Thyroid gland (tissue), 4 donors: Measurements from ENCODE around the gene ASTL. TPM values are rescaled to one million over a fixed set of nuclear protein-coding genes. Genes with fewer than 3 reads are reported as not detected.

ENCODE experiments used
- DNase-seq, 2 donors: peaks; one replicate each; pipeline ENCODE4 v3.0.0-alpha.2; 2019
- H3K27ac ChIP-seq, 3 donors: fragments of 200-600 bp; sonication (generic); 1 replicate in 2 of 3; 2 replicates in 1 of 3; pipeline ENCODE4 v1.5.1; 2016 to 2019; ENCODE audit warnings: mild to moderate bottlenecking in 1 of 3, moderate library complexity in 1 of 3
- H3K27me3 ChIP-seq: fragments of 200-600 bp; sonication (generic); one replicate; pipeline ENCODE4 v1.5.1; 2019
- H3K36me3 ChIP-seq, 2 donors: fragments of 200-600 bp; sonication (generic); one replicate each; pipeline ENCODE4 v1.5.1; 2016 to 2019
- H3K4me1 ChIP-seq, 2 donors: fragments of 200-600 bp; sonication (generic); one replicate each; pipeline ENCODE4 v1.5.1; 2017 to 2019
- H3K4me3 ChIP-seq, 3 donors: fragments of 200-600 bp; sonication (generic); replicated peaks in 1 of 3; 1 replicate in 2 of 3; 2 replicates in 1 of 3; pipeline ENCODE4 v1.5.1; 2016; ENCODE audit warnings: mild to moderate bottlenecking in 1 of 3
- H3K9me3 ChIP-seq: fragments of 200-600 bp; sonication (generic); one replicate; pipeline ENCODE4 v1.5.1; 2017
- POLR2A ChIP-seq, 2 donors: fragments of 450-650 bp; IDR thresholded peaks; one replicate each; pipeline ENCODE4 v1.6.1; 2017; ENCODE audit warnings: antibody characterized with exemption in 2 of 2, mild to moderate bottlenecking in 2 of 2, moderate library complexity in 1 of 2
- WGBS, 2 donors: methylation state at CpG; one replicate each; pipeline ENCODE4 v1.1.5; 2017; 5-methylcytosine and 5-hydroxymethylcytosine counted together
- intact Hi-C: fragments of 100-400 bp; cut with DNase I; formaldehyde crosslinking; loops from one replicate; pipeline ENCODE4 v1.15.1; 2023
- total RNA-seq, 4 donors: library from RNA; depleted of rRNA; stranded (reverse); fragments of >200 nt; gene quantifications; one replicate each; pipeline ENCODE4 v1.2.3, GENCODE V29; 2016
- TF ChIP-seq, protein P1 (sequence below), 6 experiments: fragments of 200-600 bp in 3 of 6; fragments of 450-650 bp in 3 of 6; sonication (generic) in 3 of 6; IDR thresholded peaks; one replicate each; pipeline ENCODE4 v1.5.1; 2016 to 2019; ENCODE audit warnings: antibody characterized with exemption in 6 of 6, mild to moderate bottlenecking in 2 of 6, inconsistent platforms in 1 of 6, moderate library complexity in 1 of 6

The ASTL gene
- total RNA-seq, 4 donors from 2014 or later: not detected

DNA sequence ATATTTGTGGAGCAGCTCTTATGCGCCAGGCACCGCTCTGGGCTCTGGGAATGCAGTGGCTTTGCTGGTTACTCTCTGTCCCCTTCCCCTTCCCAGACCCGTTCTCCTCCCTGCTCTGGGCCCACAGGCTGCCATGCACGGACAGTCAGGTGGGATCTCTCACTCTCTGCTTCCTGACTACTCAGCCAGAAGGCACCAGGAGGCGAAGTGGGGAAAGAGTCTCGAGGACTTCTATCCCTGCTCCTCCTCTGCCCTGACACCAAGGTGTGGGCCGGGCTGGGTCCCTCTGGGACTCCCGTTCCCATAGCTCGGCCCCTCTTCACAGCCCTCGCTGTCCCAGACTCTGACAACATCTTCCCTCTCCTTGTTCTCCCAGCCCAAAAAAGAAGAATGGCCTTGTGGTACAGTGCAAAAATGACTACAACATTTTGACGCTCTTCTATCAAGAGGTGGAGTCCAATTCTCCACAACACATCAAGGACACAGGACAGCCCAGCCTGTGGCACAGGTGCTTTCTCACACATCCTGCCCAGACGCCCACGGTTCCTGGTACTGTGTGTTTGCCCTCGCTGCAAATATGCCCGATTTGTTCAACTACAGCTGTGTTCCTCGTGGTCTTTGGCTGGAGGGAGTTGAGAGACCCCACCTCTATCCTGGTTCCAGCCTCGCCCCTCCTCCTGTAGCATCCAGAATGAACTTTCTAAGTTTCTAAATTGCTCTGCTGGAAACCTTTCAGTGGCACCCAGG is 21.0 kb upstream of the ASTL start:
- 72 to 76% methylated on average over 17 of the region's 17 CpGs for WGBS, 2 donors
- intact Hi-C loops: no loop called here
- no peak overlapping the region for H3K4me3 ChIP-seq
- H3K27me3 ChIP-seq: no peaks in the 10 kb centered on the region
- H3K36me3 ChIP-seq: no peaks in the 10 kb centered on the region
- no peaks in the 10 kb centered on the region for H3K9me3 ChIP-seq
- H3K27ac ChIP-seq: no peak overlapping the region
- no peak for DNase-seq
- H3K4me1 ChIP-seq: no peaks in the 10 kb centered on the region
- TF ChIP-seq POLR2A (IDR thresholded peaks at IDR 0.05): no peak
- TF ChIP-seq, protein P1, sequence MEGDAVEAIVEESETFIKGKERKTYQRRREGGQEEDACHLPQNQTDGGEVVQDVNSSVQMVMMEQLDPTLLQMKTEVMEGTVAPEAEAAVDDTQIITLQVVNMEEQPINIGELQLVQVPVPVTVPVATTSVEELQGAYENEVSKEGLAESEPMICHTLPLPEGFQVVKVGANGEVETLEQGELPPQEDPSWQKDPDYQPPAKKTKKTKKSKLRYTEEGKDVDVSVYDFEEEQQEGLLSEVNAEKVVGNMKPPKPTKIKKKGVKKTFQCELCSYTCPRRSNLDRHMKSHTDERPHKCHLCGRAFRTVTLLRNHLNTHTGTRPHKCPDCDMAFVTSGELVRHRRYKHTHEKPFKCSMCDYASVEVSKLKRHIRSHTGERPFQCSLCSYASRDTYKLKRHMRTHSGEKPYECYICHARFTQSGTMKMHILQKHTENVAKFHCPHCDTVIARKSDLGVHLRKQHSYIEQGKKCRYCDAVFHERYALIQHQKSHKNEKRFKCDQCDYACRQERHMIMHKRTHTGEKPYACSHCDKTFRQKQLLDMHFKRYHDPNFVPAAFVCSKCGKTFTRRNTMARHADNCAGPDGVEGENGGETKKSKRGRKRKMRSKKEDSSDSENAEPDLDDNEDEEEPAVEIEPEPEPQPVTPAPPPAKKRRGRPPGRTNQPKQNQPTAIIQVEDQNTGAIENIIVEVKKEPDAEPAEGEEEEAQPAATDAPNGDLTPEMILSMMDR (IDR thresholded peaks at IDR 0.05): no peak

- intact Hi-C loops: no loop called here
- WGBS, 2 donors: 65 to 70% methylated on average over 7 to 9 of the region's 14 CpGs
- Histone ChIP-seq H3K27me3 (no peaks in the 10 kb centered on the region), H3K27ac (no peak overlapping the region), H3K4me3 (no peak overlapping the region), H3K36me3 (no peaks in the 10 kb centered on the region), H3K9me3 (no peaks in the 10 kb centered on the region), H3K4me1 (no peaks in the 10 kb centered on the region)
- TF ChIP-seq, protein P1 (IDR thresholded peaks at IDR 0.05): no peak
- TF ChIP-seq POLR2A (IDR thresholded peaks at IDR 0.05): no peak
- DNase-seq: no peak
Measured at GRCh38 chr2:96158554-96158940, 20.2 kb upstream of the ASTL start.

DNA sequence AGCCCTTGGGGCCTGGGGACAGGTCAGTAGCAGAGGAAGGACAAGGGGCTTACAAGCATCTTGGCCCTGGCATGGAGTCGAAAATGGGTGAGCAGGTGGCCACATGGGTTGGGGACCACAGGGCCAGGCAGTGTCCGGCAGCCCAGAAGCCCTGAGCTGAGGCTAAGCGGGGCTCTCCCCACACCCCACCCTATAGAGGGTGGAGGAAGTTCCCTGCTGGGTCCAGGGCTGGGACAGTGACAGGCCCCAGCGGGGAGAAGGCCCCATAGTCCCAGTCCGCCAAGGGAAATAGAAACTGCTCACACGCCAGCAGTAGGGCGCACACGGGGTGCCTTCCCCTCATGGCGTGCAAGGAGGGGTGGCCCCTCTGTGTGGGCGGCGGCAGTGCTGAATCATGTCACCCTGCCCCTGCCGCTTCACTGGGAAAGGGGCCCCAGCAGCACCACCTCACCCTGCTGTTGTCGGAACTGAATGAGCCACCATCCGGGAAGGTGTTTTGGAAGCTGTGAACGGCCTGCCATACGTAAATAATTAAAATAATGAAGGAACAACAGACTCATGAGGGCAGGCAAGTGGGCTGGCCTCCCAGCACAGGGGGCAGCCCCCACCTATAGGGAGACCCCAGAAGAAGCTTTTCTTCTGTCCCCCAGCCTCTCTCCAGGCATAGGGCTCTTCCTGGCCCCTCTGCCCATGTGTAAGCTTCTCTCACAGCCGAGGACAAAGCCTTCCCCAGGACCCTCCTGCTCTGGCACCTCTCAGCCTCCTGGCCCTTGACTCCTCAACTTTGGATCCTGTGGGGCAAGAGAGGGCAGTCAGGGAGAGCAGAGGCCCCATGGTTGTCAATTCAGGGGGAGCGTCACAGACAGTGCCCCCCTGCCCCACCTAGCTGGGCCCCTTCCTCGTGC is 19.6 kb upstream of the ASTL start:
- DNase-seq: no peak
- Histone ChIP-seq H3K27ac (no peak overlapping the region), H3K27me3 (no peaks in the 10 kb centered on the region), H3K9me3 (no peaks in the 10 kb centered on the region), H3K4me3 (no peak overlapping the region), H3K36me3 (no peaks in the 10 kb centered on the region), H3K4me1 (no peaks in the 10 kb centered on the region)
- 49 to 63% methylated on average over 12 to 17 of the region's 19 CpGs for WGBS, 2 donors
- no peak for TF ChIP-seq POLR2A (IDR thresholded peaks at IDR 0.05)
- intact Hi-C loops: no loop called here

DNA sequence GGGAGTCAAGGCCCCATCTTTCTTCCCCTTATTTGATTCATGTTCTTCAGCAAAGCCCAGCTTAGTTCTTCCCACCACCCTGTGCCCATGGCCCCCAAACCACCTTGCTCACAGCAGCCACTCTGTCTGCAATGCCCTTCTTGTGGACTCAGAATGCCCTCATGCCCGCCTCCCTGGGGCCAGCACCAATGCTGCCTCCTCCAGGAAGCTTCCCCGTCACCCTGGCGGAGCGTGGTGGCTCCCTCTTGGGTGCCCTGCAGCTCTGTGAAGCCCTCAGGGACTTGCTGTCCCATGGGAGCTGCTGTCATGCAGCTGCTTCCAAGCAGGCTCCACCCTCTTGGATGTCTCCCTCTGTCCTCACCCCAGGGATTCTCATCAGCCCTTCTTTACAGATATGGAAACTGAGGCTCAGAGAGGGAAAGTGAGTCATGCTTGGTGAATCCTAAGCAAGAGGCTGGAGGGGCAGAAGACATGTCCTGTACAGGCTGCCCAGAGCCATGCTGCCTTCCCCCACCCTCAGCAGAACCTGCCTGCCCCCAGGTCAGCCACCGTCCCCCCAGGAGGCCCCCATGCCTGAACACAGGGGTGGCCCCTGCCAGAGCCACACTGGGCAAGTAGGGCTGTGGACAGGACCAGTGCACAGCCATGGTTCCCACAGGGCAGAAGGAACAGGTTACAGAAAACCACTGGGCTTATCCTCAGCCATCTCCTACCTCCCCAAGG is 18.8 kb upstream of the ASTL start:
- H3K27ac ChIP-seq: no peak overlapping the region
- no peaks in the 10 kb centered on the region for H3K9me3 ChIP-seq

More for the DNA sequence above, 18.8 kb upstream of the ASTL start:
- DNase-seq: no peak
- Histone ChIP-seq H3K27me3 (no peaks in the 10 kb centered on the region), H3K36me3 (no peaks in the 10 kb centered on the region), H3K4me1 (peaks cover 2 to 4% of the 10 kb centered on the region in 2 donors), H3K4me3 (no peak overlapping the region)
- intact Hi-C loops: no loop called here
- TF ChIP-seq POLR2A (IDR thresholded peaks at IDR 0.05): no peak
- TF ChIP-seq, protein P1 (IDR thresholded peaks at IDR 0.05): no peak
- 81 to 84% methylated on average over 4 to 5 of the region's 5 CpGs for WGBS, 2 donors
